ENCODE data around the gene BRCA2. TPM values are rescaled to one million over a fixed set of nuclear protein-coding genes. Genes with fewer than 3 reads are reported as not detected.

Gene BRCA2
- total and polyA plus RNA-seq, 2 experiments from 2014 or later: 28.6 to 38.7 TPM

DNA sequence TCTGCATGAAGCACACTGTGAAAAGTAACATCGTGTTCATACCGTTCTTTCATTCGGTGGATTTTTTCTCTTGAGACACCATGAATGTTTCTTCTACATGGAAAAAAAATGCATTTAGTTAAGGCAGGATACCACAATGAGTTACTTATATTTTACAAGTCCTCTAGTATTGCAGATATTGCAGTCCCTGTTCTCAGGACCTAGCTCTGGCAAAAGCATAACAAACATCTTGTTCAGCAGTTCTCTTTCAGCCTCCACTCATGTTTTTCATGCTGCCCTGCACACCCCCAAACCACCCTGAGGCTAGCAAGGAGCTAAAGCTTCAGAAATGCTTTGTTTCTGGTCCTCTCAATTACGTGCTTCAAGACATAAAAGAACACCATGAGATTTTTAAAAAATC lies 87.8 kb downstream of the BRCA2 start (continued):
- TF ChIP-seq ZNF462 (CRISPR knock-in tag; IDR thresholded peaks at IDR 0.05) (no peak), JUNB (IDR thresholded peaks at IDR 0.05; ENCODE audit: unreplicated experiment) (no peak), CREB1 (CRISPR knock-in tag; IDR thresholded peaks at IDR 0.05; ENCODE audit: low read depth) (no peak), ETS1 (IDR thresholded peaks at IDR 0.05) (no peak), EZH2phosphoT487 (IDR thresholded peaks at IDR 0.05; ENCODE audit: unreplicated experiment) (no peak)

DNA sequence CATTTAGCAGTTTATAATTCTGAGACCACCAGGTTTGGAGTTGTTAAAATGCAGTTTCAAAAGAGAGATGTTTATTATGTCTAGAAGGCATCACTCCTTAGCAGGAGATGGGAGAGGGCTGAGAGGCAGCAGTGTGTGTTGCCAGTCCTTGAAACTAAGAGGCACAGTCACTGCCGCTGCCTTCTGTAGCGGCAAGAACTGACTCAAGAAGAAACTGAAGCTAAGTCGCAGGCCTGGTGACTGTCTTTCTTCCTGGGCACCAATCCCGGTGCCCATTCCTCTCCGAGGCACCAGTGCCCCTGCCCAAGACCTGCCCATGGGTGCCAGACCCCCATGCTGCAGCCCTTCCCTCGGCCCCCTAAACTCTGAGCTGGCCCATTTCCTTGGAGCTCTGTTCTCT lies 92.5 kb downstream of the BRCA2 start:
- peaks cover 26% of the 10 kb centered on the region for H3K4me1 Mint-ChIP-seq
- H3K4me1 ChIP-seq (ENCODE audit: insufficient read depth): peaks cover 17% of the 10 kb centered on the region
- H3K4me3 Mint-ChIP-seq: no peak overlapping the region
- no peaks in the 10 kb centered on the region for H3K36me3 ChIP-seq (ENCODE audit: insufficient read depth)
- peak overlapping the region; percentile 63; the same call in 1 of the 2 replicates for H2AFZ ChIP-seq
- peaks cover 5% of the 10 kb centered on the region; the same call in 1 of the 3 replicates for H3K36me3 Mint-ChIP-seq (ENCODE audit: low read depth)
- no peaks in the 10 kb centered on the region for H3K9me2 ChIP-seq (ENCODE audit: insufficient read depth)
- H3K79me2 ChIP-seq (replicated peaks; ENCODE audit: insufficient read depth): no peaks in the 10 kb centered on the region
- no peak for DNase-seq (ENCODE audit: low spot score)
- no peak overlapping the region for H3K27ac Mint-ChIP-seq
- no peak overlapping the region for H3K27ac ChIP-seq (ENCODE audit: low read depth)
- peaks cover 12% of the 10 kb centered on the region for H3K27me3 Mint-ChIP-seq (ENCODE audit: insufficient read depth, low read depth, poor library complexity)
- peaks cover 5% of the 10 kb centered on the region; the same call in 1 of the 2 replicates for H3K27me3 ChIP-seq (ENCODE audit: insufficient read depth)
- H3K4me3 ChIP-seq: no peak overlapping the region
- no peaks in the 10 kb centered on the region for H3F3A ChIP-seq (replicated peaks; ENCODE audit: low read depth)
- H3K4me2 ChIP-seq: no peak overlapping the region
- H3K9me3 Mint-ChIP-seq: no peaks in the 10 kb centered on the region
- H4K20me1 ChIP-seq (replicated peaks; ENCODE audit: insufficient read depth): no peaks in the 10 kb centered on the region
- no peak for ATAC-seq
- TF ChIP-seq POLR2AphosphoS5 (IDR thresholded peaks at IDR 0.05; ENCODE audit: low read depth) (no peak), CREB1 (CRISPR knock-in tag; IDR thresholded peaks at IDR 0.05; ENCODE audit: low read depth) (no peak), ZNF462 (CRISPR knock-in tag; IDR thresholded peaks at IDR 0.05) (no peak), ETS1 (IDR thresholded peaks at IDR 0.05) (no peak)
